GM21737 (cell line): ENCODE measurements around the gene RGS2.

ENCODE experiments used
- ATAC-seq: cut with Tn5 transposase; IDR thresholded peaks from one replicate; pipeline ENCODE4 v1.9.1; 2021; ENCODE audit warnings: mild to moderate bottlenecking, moderate library complexity; ENCODE audit not compliant: unreplicated experiment

Gene RGS2, protein sequence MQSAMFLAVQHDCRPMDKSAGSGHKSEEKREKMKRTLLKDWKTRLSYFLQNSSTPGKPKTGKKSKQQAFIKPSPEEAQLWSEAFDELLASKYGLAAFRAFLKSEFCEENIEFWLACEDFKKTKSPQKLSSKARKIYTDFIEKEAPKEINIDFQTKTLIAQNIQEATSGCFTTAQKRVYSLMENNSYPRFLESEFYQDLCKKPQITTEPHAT

DNA sequence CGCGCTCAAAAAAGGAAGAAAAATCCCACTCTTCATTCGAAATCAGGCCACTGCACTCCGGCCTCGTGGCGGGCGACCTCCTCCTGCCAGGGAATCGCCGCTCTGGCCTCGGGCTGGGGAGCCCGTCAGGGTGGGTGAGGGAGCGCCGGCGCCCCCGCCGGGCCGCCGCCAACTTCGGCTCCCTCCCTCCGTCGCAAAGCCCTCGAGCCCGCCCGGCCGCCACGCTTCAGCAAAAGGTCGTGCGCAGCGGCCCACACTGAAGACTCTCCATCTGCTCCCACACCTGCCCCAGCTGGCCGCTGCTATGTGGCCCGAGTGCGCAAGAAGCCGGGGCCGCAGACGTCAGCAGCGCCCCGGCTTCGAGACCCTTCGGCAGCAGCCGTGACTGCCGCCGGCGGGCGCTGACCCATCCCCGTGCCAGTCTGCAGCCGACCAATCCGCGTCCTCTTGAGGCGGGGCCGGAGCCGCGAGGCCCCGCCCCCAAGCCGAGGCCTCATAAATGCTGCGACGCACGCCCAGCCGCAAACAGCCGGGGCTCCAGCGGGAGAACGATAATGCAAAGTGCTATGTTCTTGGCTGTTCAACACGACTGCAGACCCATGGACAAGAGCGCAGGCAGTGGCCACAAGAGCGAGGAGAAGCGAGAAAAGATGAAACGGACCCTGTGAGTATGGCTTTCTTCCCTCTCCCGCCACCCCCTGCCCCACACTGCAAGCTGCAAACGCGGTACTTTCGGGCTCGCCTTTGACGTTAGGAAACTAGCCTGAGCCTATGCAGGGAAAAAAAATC is at the start of gene RGS2:
RGS2 (plus strand) TSS at position 522 of the 789 bp plus-strand sequence; CDS start at position 555, 33 bp downstream.
- peak; percentile 87 for ATAC-seq

DNA sequence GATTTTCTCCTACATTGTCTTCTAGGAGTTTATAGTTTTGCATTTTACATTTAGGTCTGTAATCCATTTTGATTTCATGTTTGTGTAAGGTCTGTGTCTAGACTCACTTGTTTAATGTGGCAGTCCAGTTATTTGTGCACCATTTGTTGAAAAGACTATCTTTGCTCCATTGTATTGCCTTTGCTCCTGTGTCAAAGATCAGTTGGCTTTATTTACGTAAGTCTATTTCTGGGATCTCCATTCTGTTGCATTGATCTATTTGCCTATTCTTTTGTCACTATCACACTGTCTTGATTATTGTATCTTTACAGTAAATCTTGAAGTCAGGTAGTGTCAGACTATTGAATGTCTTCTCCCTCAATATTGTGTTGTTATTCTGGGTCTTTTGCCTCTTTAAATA is 49.7 kb upstream of the RGS2 start:
- no peak for ATAC-seq

DNA sequence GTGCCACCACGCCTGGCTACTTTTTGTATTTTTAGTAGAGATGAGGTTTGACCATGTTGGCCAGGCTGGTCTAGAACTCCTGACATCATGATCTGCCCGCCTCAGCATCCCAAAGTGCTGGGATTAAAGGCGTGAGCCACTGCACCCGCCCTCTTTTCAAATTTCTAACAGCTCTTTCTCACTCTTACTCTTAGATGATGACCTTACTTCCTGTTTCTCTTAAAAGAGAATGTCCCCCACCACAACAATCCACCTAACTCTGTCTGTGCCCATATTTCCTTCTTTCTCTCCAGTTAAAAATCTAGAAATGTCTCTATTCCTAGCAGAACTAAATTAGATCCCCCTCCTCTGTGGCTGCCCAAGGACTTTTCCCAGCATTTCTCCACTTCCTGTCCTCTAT is 46.6 kb upstream of the RGS2 start:
- no peak for ATAC-seq

DNA sequence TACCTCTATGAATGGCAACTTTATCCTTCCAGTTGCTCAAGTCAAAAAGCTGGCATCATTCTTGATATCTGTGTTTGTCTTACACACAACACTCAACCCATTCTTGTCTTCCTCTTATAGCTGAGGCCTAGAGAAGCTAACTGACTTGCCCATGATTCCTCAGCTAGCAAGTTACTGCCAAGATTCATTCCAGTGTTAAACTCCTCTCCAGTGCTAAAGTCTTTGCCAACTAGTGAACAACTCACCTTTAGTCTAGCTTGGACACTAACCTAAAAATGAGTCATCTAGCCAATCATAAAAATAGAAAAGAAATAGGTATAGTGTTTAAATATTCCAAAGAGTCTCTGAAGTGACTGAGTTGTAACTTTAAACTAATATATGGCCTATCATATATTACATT is 45.6 kb upstream of the RGS2 start:
- ATAC-seq = no peak

DNA sequence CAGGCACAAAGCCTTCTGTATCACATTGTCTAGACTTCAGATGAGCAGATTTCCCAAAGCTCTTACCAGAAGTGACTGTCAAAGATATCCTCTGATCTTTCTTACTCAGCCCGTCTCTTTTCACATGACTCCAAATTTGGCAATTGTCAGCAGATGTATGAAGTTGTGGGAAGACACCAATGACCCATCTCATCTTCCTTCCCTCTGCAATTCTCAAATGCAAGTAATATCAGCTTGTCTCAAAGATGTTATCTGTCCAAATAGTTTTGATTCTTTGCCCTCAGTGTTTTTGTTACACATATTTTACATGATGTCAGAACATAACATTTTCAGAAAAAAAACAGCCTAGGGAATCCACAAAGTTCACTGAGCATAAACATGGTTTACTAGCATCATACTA is 45.1 kb upstream of the RGS2 start:
- ATAC-seq = no peak

DNA sequence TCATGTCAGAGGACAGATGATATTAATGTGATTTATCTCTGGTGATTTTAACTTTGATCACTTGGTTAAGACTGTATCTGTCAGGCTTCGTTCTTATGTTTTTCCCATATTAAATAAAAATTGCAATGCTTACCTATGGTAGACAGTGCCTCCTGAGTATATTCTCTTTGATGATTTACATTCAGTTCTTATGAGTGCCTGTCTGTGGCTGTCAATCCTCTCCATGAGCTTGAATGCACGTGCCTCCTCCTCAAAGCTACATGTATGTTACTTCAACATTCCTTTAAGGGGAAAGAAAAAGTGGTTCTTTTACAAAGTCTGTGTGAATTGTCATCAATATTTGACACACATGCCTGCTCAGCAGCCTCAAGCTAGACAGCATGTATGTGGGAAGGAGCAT is 44.2 kb upstream of the RGS2 start:
- ATAC-seq = no peak

DNA sequence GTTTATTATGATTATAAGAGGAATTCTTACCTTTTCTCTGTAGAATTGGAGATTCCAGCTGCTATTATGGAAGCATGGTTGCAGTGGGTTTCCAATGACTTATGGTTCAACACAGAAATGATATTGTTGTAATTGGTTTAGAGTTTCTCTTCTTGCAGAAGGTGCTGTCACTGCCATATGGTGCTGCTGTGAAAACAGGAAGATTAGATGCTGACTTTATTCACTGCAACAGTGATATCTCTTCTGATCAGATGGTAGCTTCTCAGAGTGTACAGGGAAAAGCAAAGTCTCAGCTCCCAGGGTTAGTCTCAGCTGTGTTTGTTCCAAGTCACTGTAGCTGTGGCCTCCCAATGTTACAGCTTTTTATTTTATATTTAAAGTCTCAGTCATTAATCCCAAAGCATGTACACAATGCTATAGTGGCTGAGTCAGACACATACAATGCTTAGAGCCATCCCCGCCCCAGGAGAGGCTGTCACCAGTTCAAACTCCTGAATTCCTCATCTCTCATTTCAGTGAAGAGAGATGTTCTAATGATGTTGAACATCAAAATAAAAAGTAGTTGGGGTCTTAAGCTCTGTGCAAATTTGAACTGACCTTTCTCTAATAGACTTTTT is 42.7 kb upstream of the RGS2 start:
- ATAC-seq = no peak

DNA sequence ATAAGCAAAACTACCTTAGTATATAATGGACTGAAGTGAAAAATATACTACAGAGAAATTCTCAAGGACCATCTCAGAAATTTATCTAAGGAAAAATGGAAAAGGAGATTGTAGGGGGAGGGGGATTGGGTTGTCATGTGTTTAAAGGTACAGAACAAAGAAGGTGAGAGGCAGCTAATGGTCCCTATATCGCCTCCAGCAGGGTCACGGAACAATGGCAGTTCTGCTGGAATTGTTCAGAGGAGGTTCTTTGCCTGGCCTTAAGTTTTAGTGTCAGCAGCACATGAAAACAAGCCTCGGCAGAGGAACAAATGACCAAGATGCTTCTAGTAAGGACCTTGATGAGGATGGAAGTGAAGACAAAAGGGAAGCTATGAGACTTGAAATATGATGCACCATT is 42.0 kb upstream of the RGS2 start:
- ATAC-seq = no peak

DNA sequence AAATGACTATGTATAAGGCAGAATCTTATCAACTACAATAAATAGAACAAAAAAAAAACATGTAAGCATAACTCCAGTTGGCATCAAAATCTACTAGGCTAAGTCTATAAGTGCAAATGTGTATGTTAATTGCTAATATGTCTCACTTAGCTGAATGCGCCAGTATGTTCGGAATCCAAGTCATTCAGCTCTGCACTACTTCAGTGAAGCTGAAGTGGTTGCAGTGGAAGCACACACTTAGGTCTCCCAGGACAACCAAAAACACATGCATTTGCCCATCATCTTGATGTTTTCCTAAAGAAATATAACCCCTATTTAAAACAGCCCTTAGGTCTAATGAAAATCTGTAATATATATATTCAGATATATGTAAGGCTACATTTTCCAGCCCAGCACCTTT is 41.0 kb upstream of the RGS2 start:
- no peak for ATAC-seq

DNA sequence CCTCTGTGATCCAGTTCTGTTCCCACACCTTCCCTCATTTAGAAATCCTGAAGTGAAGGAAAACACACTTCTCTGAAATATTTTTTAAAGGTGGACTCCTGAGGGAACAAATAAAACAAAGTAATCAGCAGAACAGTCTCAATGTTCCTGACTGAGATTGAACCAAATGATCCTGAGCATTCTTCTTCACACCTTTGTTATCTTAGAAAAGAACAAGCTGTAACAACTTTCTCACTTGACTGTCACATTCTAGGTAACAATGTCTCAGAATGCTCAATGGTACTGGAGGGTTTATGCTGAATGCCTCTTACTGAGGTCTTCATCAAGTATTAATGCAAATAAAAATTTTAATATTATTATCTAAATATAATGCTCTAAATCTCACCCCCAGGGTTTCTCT is 40.4 kb upstream of the RGS2 start:
- ATAC-seq = no peak

DNA sequence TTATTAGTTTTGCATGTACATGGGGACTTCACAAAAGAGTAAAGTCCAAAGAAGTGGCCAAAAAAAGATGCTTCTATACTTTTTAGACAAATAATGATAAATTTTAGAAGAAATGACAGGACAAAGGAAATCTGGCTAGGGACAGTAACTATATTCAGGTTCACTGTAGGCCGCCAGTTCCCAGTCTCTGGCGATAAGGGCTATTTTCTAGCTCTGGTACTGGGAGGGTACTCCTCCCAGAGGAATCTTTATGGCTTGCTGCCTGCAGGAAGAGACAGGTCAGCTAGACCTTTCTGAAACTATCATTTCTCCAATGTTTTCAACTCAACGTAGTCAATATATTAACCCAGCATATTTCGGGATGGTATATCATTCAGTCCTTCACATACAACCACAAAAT is 37.5 kb upstream of the RGS2 start:
- no peak for ATAC-seq

DNA sequence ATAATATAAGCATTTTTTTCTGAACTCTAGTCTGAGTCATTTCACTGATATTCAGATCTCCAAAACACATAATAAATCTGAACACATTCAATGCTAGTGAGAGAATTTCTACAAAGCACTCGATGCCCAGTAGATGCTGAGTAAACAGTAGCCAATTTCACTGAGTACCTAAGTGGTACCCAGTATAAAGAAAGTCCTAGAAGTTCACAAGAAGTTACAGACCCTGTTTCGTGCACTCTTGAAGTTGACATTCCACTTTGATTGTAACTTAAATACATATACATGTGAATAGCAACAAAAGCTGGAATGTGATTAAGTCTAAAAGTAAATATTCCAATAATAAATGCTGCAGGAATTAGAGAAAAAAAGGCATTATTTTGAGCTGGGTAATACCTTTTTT is 33.2 kb upstream of the RGS2 start:
- ATAC-seq = no peak

DNA sequence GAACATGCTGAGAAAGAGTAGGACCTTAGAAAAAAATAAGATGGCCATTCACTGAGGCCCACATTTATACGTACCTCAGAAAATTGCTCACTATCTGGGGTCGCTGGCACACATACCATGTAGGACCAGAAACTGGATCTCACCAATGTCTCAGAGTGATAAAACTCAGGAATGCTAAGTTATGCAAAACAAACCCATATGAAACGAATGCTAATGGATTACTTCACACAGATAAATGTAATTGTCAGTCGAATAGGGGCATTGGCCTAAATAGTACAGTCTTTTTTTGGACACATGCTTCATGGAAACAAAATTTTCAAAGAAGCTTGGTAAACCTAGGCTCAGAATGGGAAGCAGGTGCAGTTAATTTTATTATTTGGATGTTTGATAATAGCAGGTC is 32.6 kb upstream of the RGS2 start:
- ATAC-seq = no peak

DNA sequence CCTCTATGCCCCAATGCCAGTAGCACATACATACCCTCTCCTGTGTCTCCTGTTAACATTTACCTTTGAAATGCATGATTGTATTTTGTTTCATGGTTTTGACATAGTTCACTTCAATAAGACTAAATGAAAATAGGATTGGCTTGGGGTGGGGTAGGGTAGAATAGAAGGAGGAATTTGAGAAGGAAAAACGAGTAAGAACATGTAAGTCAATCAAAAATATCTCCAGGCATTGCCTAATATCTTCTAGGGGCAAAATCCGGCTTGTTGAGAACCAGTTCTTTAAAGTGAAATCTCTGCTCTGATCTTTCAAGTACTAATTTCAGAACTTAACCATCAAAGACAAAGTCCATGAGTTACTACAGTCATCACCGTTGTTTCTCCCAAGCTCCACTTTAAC is 31.8 kb upstream of the RGS2 start:
- ATAC-seq = no peak

DNA sequence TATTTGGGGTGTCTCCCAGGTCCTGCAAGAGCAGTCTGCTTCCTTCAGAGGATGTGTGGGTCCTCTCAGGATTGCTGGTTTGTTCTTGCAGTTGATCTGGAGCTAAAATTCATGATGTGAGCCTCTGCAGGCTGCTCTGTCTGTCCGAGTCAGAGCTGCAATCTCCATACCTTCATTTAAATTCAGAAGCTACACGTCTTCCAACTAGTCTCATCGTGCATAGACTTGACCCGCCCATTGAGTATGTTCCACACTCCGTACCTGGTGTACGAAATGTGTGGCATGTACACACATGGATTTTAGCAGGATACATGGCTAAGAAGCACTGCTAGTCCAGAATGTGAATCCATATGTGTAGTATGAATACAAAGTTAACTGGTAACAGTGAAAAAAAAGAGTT is 25.0 kb upstream of the RGS2 start:
- no peak for ATAC-seq

DNA sequence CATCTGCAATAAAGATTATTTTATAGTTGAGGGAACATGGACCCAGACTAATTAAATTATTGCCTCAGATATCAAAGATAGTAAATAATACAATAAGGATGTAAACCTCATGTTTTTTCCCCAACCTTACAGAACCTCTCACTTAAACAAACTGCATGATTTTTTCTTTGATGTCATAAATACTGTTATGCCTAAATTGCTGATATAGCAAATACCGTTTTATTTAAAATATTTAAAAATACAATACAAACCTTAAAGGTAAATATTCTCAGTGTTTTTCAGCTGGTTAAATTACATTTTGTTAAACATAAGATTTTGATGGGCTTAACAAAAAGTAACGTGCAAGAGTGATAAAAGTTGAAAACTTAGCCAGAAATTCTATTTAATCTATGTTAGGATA is 24.4 kb upstream of the RGS2 start:
- ATAC-seq = no peak

DNA sequence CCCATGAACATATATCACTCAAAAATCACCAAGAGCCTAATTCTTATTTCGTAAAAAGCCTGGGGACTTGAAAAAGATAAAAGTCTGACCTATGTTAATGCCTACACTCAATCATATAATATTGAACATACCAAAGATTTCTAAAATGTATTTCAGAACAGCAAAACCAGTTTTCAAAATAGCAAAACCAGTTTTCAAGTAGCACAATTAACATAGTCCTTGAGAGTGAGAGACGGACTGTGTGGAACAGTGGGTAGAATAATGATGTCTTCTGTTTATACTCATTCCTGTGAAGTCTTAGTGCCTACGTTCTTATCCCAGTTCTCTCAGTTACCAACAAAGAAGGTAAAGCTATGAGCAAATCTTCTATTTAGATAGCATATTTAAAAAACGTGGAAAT is 22.3 kb upstream of the RGS2 start:
- ATAC-seq = no peak

DNA sequence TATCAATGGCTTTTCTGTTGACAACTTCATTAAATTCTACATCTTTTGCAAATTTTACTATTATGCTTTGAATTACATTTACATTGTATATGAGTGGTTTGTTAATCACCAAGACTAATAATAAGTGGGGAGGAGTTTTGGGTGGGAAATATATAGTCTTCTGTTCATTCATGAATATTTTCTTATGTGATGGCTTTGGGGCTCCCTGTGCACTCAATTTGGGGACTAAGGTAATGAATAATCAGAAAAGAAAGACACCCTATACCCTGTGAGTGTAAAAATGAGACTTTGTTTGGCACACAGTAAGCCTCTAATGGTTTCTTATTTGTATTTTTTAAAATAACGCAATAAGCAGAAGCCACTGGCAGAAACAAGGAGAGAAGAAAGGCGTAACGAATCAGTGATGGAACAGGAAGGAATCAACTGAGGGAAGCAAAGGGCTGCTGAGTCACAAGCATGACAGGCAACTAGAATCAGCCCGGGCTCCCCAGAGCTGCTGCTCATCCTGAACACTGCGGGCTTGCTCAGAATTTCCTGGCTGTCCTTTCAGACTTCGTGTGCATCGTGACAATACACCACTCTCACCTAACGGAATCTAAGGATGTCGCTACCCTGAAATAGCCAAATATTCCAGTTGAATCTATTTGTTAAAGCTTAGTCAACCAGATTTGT is 20.8 kb upstream of the RGS2 start:
- no peak for ATAC-seq

DNA sequence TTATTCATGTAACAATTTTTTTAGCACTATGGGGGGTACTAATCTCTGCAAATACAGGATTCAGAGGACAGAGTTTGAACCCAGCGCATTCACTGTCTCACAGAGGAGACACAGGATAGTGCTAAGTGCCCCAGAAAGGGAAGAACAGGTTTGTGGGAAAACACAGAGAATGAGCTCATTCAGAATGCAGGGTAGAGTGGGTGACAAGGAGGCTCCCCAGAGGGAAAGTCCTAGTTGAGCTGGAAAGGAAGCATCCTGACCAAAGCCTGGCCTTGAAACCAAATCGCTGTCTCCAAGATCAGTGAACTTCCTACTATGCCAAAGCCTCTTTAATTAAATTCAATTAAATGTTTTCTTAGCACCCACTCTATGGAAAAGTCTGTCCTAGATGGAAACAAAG is 19.0 kb upstream of the RGS2 start:
- ATAC-seq = no peak

DNA sequence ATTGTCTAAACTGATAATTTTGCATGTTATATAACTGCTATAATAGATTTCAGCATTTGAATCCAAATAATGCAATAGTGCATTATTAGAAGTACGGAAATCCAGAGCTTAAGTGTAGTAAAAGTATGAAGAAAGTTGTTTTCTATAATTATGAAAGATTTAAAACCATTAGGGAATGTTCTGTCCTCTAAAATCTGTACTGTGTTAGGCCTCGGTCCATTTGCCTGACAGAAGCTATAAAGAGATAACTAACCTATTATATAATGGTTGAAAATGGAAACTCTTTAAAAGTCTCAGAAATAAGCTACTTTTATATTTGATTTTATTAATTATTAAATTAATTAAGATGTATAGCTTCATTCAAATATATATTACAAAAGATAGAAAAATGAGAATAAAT is 16.2 kb upstream of the RGS2 start:
- ATAC-seq = no peak

DNA sequence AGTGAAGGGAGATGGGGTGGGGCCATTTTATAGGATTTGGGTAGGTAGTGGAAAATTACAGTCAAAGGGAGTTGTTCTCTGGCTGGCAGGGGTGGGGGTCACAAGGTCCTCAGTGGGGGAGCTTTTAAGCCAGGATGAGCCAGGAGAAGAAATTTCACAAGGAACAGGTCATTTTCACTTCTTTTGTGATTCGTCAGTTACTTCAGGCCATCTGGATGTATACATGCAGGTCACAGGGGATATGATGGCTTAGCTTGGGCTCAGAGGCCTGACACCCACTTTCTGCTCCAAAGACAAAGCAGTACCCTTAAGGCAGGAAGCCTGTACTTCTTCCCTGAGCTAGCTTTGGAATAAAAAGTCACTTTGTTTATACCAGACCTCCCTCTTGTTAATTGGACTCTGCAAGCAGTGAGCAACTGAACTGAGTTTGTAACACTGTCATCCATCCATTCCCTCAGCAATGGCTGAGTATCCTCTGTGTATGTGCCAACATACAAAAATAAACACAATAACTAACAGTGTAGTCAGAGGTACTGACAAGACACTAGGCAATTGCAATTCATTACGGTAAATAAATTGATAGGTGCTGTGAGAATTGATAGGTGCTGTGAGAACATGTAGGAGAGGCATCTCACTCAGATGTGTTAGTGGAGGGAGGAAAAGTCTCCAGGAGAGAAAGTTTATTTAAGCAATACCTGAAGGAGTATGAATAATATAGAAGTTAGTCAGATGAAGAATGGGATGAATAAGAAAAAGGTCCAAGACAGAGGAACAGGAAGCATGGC is 14.7 kb upstream of the RGS2 start:
- ATAC-seq = no peak
